ENCODE data around the gene RAB11FIP3. TPM values are rescaled to one million over a fixed set of nuclear protein-coding genes. Genes with fewer than 3 reads are reported as not detected.

RAB11FIP3 gene
- total RNA-seq, 1 experiment from 2014 or later, result 37.1 TPM

DNA sequence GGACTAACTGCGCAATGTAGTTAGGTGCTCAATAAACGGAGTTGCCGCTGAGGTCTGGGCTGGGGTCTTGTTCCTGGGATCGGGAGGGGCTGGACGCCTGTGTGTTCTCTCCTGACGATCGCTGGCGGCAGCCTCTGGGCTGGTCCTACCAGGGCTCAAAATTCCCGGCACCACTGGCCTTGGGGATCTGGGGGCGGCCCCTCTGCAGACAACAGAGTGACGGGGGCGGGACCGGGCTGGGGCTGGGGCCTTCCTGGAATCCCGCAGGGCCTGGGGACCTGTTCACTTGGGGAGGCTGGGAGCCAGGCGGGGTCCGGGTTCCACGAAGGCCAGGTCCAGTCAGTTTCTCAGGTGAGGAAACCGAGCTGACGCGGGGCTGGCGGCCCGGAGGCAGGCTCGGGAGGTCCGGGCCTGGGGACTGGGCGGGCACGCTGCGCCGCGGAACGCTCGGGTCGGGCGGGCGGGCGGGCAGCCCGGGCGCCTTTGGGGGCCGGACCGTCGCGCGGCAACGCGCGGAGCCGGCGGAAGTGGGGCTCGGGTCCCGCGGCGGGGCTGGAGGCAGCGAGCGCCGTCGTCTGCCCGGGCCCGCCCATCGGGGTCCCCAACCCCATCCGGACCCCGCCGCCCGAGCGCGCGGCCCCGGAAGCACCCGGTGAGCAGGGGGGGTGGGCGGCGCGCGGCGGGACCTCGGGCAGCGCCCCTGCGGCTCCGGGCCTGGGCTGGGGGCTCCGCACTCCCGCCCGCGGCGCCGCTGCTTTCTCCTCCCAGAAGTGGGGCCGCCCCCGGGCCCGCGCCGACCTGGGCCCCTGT, 144.2 kb downstream of the RAB11FIP3 start, which contains the start of gene PIGQ:
Gene PIGQ (plus strand): TSS at position 524 of the 810 bp plus-strand sequence. CDS start 4,107 bp downstream, outside the sequence.
- Histone ChIP-seq H3K27ac (ENCODE audit: insufficient read length, low read depth, low read length) (no peak within 1 kb of the TSS), H3K56ac (ENCODE audit: insufficient read length, low read depth, low read length) (no peak within 1 kb of the TSS)

More for the DNA sequence above, 144.2 kb downstream of the RAB11FIP3 start, which contains the start of gene PIGQ:
- peak within 1 kb of the TSS in 2 of 3 experiments; percentile 96 to 97; a peak in 4 of 7 replicates for H3K27ac Mint-ChIP-seq
- no peak within 1 kb of the TSS for H2BK120ac ChIP-seq (ENCODE audit: low read depth, low read length, poor library complexity, severe bottlenecking)
- TF ChIP-seq, protein P1, sequence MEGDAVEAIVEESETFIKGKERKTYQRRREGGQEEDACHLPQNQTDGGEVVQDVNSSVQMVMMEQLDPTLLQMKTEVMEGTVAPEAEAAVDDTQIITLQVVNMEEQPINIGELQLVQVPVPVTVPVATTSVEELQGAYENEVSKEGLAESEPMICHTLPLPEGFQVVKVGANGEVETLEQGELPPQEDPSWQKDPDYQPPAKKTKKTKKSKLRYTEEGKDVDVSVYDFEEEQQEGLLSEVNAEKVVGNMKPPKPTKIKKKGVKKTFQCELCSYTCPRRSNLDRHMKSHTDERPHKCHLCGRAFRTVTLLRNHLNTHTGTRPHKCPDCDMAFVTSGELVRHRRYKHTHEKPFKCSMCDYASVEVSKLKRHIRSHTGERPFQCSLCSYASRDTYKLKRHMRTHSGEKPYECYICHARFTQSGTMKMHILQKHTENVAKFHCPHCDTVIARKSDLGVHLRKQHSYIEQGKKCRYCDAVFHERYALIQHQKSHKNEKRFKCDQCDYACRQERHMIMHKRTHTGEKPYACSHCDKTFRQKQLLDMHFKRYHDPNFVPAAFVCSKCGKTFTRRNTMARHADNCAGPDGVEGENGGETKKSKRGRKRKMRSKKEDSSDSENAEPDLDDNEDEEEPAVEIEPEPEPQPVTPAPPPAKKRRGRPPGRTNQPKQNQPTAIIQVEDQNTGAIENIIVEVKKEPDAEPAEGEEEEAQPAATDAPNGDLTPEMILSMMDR (conservative IDR thresholded peaks at IDR 0.05), result no peak
- no peaks in the 10 kb centered on the region for H4K20me1 ChIP-seq (ENCODE audit: control insufficient read depth, insufficient read depth, insufficient read length)
- no peak within 1 kb of the TSS for H2AFZ ChIP-seq (ENCODE audit: low read length)
- H3K79me2 ChIP-seq (ENCODE audit: insufficient read depth, low read length), result no peaks in the 10 kb centered on the region; the same call in 1 of the 2 replicates
- no peaks in the 10 kb centered on the region for H3K9me3 Mint-ChIP-seq
- H3K9ac ChIP-seq (ENCODE audit: extremely low read depth, insufficient read length, low read length), result peak within 1 kb of the TSS; percentile 80
- H2BK20ac ChIP-seq (ENCODE audit: low read depth, low read length, poor library complexity, severe bottlenecking), result no peak within 1 kb of the TSS
- H3K18ac ChIP-seq (ENCODE audit: insufficient read length, low read depth, low read length), result peak within 1 kb of the TSS; percentile 51
- no peak within 1 kb of the TSS for H4K91ac ChIP-seq (ENCODE audit: insufficient read length, low read depth, low read length)
- H3K23me2 ChIP-seq (ENCODE audit: insufficient read length, low read depth, low read length, poor library complexity, severe bottlenecking), result peaks cover 5% of the 10 kb centered on the region
- H3K4me3 Mint-ChIP-seq, result peak within 1 kb of the TSS; percentile 85 to 91
- no peaks in the 10 kb centered on the region for H3K4me1 ChIP-seq (ENCODE audit: insufficient read depth, low read length)
- H3K14ac ChIP-seq (ENCODE audit: insufficient read depth, low read length), result peak within 1 kb of the TSS; percentile 77
- H2BK12ac ChIP-seq (ENCODE audit: insufficient read length, low read depth, low read length), result no peak within 1 kb of the TSS
- no peak within 1 kb of the TSS for H3K23ac ChIP-seq (ENCODE audit: insufficient read length, low read depth, low read length)
- H2BK15ac ChIP-seq (ENCODE audit: low read depth, low read length), result no peak within 1 kb of the TSS
- H3K27me3 Mint-ChIP-seq (ENCODE audit: low read depth), result peaks cover 1% of the 10 kb centered on the region; the same call in 1 of the 2 replicates
- H3K4ac ChIP-seq (ENCODE audit: low read depth, low read length), result no peak within 1 kb of the TSS
- no CpG with 5 or more reads among the region's 87 CpGs for WGBS (ENCODE audit: extremely low coverage, insufficient read length, low lambda C conversion rate)
- no peak within 1 kb of the TSS for H3T11ph ChIP-seq (ENCODE audit: low read length)
- no peak within 1 kb of the TSS for H2BK5ac ChIP-seq (ENCODE audit: insufficient read length, low read length)
- no peak within 1 kb of the TSS for H2AK5ac ChIP-seq (ENCODE audit: insufficient read length, low read length)
- no peaks in the 10 kb centered on the region for H3K27me3 ChIP-seq (ENCODE audit: insufficient read depth, low read length)
- H4K8ac ChIP-seq (replicated peaks; ENCODE audit: insufficient read length, low read depth, low read length), result no peak within 1 kb of the TSS
- DNase-seq, result peak; percentile 83
- H3K4me2 ChIP-seq (ENCODE audit: insufficient read depth, insufficient read length, low read length), result peak within 1 kb of the TSS; percentile 70
- peaks cover 0 to 2% (median 0%) of the 10 kb centered on the region in 3 experiments; a peak in 2 of 7 replicates for H3K36me3 Mint-ChIP-seq (ENCODE audit: insufficient read depth in 1 of 3, low read depth in 3 of 3)
- H3K9me3 ChIP-seq (ENCODE audit: control insufficient read depth, low read depth, low read length), result no peaks in the 10 kb centered on the region
- H4K5ac ChIP-seq (ENCODE audit: insufficient read length, low read depth, low read length), result no peak within 1 kb of the TSS
- peaks cover 13 to 36% of the 10 kb centered on the region in 2 experiments for H3K4me1 Mint-ChIP-seq
- no peaks in the 10 kb centered on the region for H3K79me1 ChIP-seq (ENCODE audit: insufficient read depth, low read depth, low read length, poor library complexity, severe bottlenecking)

Small RNAs within 50 kb of the gene (microRNA-seq; reads per million reads assigned to microRNA genes)
- gene MIR3176 (ENCODE audit: borderline microRNAs expressed) (0.81 reads per million), gene MIR5587 (ENCODE audit: borderline microRNAs expressed) (not detected)

Other genes starting within 250 kb of the RAB11FIP3 start
- gene HBA1, start 249.0 kb upstream of the RAB11FIP3 start, total RNA-seq (2021), result 2.0 and 7.2 TPM in 2 replicates
- 3.5 and 4.4 TPM in 2 replicates for gene HBQ1, start 245.2 kb upstream of the RAB11FIP3 start, total RNA-seq (2021)
- 128 and 137 TPM in 2 replicates for gene LUC7L, start 196.2 kb upstream of the RAB11FIP3 start, total RNA-seq (2021)
- gene FAM234A, start 190.8 kb upstream of the RAB11FIP3 start, total RNA-seq (2021), result 94.9 and 98.8 TPM in 2 replicates
- gene RGS11, start 149.7 kb upstream of the RAB11FIP3 start, total RNA-seq (2021), result 2.9 and 3.4 TPM in 2 replicates
- 4.2 and 5.9 TPM in 2 replicates for gene ARHGDIG, start 145.1 kb upstream of the RAB11FIP3 start, total RNA-seq (2021)
- gene PDIA2, start 142.5 kb upstream of the RAB11FIP3 start, total RNA-seq (2021), result 1.1 and 1.4 TPM in 2 replicates
- gene AXIN1, start 72.9 kb upstream of the RAB11FIP3 start, total RNA-seq (2021), result 50.9 and 52.5 TPM in 2 replicates
- 154 TPM in 2 replicates for gene MRPL28, start 55.1 kb upstream of the RAB11FIP3 start, total RNA-seq (2021)
- gene PGAP6, start 43.7 kb upstream of the RAB11FIP3 start, total RNA-seq (2021), result 111 and 114 TPM in 2 replicates
- gene NME4, start 28.4 kb upstream of the RAB11FIP3 start, total RNA-seq (2021), result 319 and 320 TPM in 2 replicates
- 38.8 and 39.3 TPM in 2 replicates for gene DECR2, start 23.8 kb upstream of the RAB11FIP3 start, total RNA-seq (2021)
- gene CAPN15, start 102.1 kb downstream of the RAB11FIP3 start, total RNA-seq (2021), result 71.2 and 76.4 TPM in 2 replicates
- 0.33 and 0.50 TPM in 2 replicates for gene PRR35, start 134.7 kb downstream of the RAB11FIP3 start, total RNA-seq (2021)
- 0.26 and 0.42 TPM in 2 replicates for gene NHLRC4, start 141.4 kb downstream of the RAB11FIP3 start, total RNA-seq (2021)
- 58.0 and 65.5 TPM in 2 replicates for gene PIGQ, start 144.3 kb downstream of the RAB11FIP3 start, total RNA-seq (2021)
- 19.1 and 20.4 TPM in 2 replicates for gene RAB40C, start 164.4 kb downstream of the RAB11FIP3 start, total RNA-seq (2021)
- gene WFIKKN1, start 205.3 kb downstream of the RAB11FIP3 start, total RNA-seq (2021), result 8.3 and 8.7 TPM in 2 replicates
- 108 and 109 TPM in 2 replicates for gene METTL26, start 210.7 kb downstream of the RAB11FIP3 start, total RNA-seq (2021)
- gene MCRIP2, start 216.2 kb downstream of the RAB11FIP3 start, total RNA-seq (2021), result 50.5 and 52.5 TPM in 2 replicates
- 61.8 and 68.2 TPM in 2 replicates for gene WDR90, start 223.7 kb downstream of the RAB11FIP3 start, total RNA-seq (2021)
- gene RHOT2, start 242.5 kb downstream of the RAB11FIP3 start, total RNA-seq (2021), result 206 and 210 TPM in 2 replicates